D721Med (cell line): Measurements from ENCODE around the gene UFD1.

ENCODE experiments used
- DNase-seq: peaks from one replicate; pipeline ENCODE4 v3.0.0; 2011; ENCODE audit warnings: low spot score; ENCODE audit not compliant: insufficient read length
- FAIRE-seq: peaks from 2 replicates; lab custom pipeline; 2011; peaks lifted over from hg19 to GRCh38; lab: Jason Lieb, UNC
- TF ChIP-seq, protein P1 (sequence below): IDR thresholded peaks from 2 replicates; pipeline ENCODE4 v1.5.1; 2012; ENCODE audit warnings: mild to moderate bottlenecking, control low read depth; ENCODE audit not compliant: insufficient read depth; ENCODE audit errors: missing control alignments

The UFD1 gene

DNA sequence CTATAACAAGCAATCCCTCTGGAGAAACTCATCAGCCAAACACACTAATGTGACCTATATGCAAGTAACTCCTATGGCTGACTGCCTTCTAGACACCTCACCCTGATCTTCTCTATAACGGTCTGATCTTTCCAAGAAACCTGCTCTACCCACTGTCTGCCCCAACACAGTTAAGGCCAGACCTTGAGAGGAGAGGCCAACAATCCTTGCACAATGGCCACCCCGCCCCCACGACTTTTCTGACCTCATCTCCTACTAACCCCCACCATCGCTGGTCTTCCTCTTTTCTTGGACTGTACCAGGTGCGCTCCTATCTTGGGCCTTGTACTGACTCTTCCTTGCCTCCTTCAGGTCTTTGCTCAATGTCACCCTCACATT is 59.9 kb downstream of the UFD1 start:
- FAIRE-seq (no peak), DNase-seq (no peak)
- TF ChIP-seq, protein P1, sequence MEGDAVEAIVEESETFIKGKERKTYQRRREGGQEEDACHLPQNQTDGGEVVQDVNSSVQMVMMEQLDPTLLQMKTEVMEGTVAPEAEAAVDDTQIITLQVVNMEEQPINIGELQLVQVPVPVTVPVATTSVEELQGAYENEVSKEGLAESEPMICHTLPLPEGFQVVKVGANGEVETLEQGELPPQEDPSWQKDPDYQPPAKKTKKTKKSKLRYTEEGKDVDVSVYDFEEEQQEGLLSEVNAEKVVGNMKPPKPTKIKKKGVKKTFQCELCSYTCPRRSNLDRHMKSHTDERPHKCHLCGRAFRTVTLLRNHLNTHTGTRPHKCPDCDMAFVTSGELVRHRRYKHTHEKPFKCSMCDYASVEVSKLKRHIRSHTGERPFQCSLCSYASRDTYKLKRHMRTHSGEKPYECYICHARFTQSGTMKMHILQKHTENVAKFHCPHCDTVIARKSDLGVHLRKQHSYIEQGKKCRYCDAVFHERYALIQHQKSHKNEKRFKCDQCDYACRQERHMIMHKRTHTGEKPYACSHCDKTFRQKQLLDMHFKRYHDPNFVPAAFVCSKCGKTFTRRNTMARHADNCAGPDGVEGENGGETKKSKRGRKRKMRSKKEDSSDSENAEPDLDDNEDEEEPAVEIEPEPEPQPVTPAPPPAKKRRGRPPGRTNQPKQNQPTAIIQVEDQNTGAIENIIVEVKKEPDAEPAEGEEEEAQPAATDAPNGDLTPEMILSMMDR, result no peak

GRCh38 chr22:19412923-19413322 is 66.1 kb downstream of the UFD1 start:
- TF ChIP-seq, protein P1, result no peak
- FAIRE-seq (no peak), DNase-seq (no peak)

GRCh38 chr22:19412478-19412877 is 66.5 kb downstream of the UFD1 start:
- DNase-seq (no peak), FAIRE-seq (no peak)
- TF ChIP-seq, protein P1, result no peak

GRCh38 chr22:19411690-19412045 is 67.3 kb downstream of the UFD1 start:
- TF ChIP-seq, protein P1, result no peak
- no peak for FAIRE-seq
- DNase-seq, result no peak

- TF ChIP-seq, protein P1, result no peak
- DNase-seq (no peak), FAIRE-seq (no peak)
Measured at GRCh38 chr22:19410941-19411689, 67.9 kb downstream of the UFD1 start.

- FAIRE-seq, result no peak
- TF ChIP-seq, protein P1, result no peak
Measured at GRCh38 chr22:19407649-19408606, 71.1 kb downstream of the UFD1 start.

More at GRCh38 chr22:19407649-19408606, 71.1 kb downstream of the UFD1 start:
- DNase-seq, result no peak
